RWPE2 (cell line): ENCODE results near the gene NEDD4L.

Experiments
- ATAC-seq: fragments of 200-7000 bp; cut with Tn5 transposase; 3 replicates; pipeline ENCODE4 v1.9.1; 2021; ENCODE audit warnings: low read depth
- DNase-seq: peaks from one replicate; pipeline ENCODE4 v3.0.0-alpha.2; 2020; ENCODE audit warnings: low spot score
- H3K27ac ChIP-seq: fragments of 450-650 bp; 2 replicates; pipeline ENCODE4 v1.5.1; 2017; ENCODE audit warnings: mild to moderate bottlenecking; ENCODE audit not compliant: poor library complexity, severe bottlenecking
- H3K27me3 ChIP-seq: fragments of 250-450 bp; sonication (Bioruptor Pico); 2 replicates; pipeline ENCODE4 v1.5.1; 2021; ENCODE audit warnings: mild to moderate bottlenecking, moderate library complexity; ENCODE audit not compliant: insufficient read depth, poor library complexity, severe bottlenecking
- H3K36me3 ChIP-seq: fragments of 250-450 bp; sonication (Bioruptor Pico); 2 replicates; pipeline ENCODE4 v1.5.1; 2020; ENCODE audit warnings: low read depth, mild to moderate bottlenecking, moderate library complexity
- H3K4me1 ChIP-seq: fragments of 250-450 bp; sonication (Bioruptor Pico); 2 replicates; pipeline ENCODE4 v1.5.1; 2021; ENCODE audit warnings: mild to moderate bottlenecking, moderate library complexity; ENCODE audit not compliant: insufficient read depth, poor library complexity, severe bottlenecking
- H3K4me3 ChIP-seq: fragments of 250-450 bp; sonication (Bioruptor Pico); 2 replicates; pipeline ENCODE4 v1.5.1; 2021; ENCODE audit warnings: mild to moderate bottlenecking, moderate library complexity; ENCODE audit not compliant: severe bottlenecking
- H3K9me3 ChIP-seq: fragments of 250-450 bp; sonication (Bioruptor Pico); 2 replicates; pipeline ENCODE4 v1.5.1; 2021; ENCODE audit warnings: mild to moderate bottlenecking, moderate library complexity; ENCODE audit not compliant: severe bottlenecking
- CTCF ChIP-seq: fragments of 450-650 bp; IDR thresholded peaks from one replicate; pipeline ENCODE4 v1.5.1; 2017; ENCODE audit warnings: mild to moderate bottlenecking, moderate library complexity; ENCODE audit not compliant: poor library complexity, severe bottlenecking

The NEDD4L gene

GRCh38 chr18:58408665-58409064, 364.6 kb downstream of the NEDD4L start:
- TF ChIP-seq CTCF: no peak

GRCh38 chr18:58409802-58410445, 365.9 kb downstream of the NEDD4L start:
- Histone ChIP-seq H3K27me3 (no peaks in the 10 kb centered on the region), H3K4me3 (no peak overlapping the region), H3K36me3 (no peaks in the 10 kb centered on the region), H3K4me1 (no peaks in the 10 kb centered on the region), H3K9me3 (no peaks in the 10 kb centered on the region), H3K27ac (no peak overlapping the region)
- no peak for DNase-seq
- TF ChIP-seq CTCF: no peak
- ATAC-seq: no peak

More at GRCh38 chr18:58408665-58409064, 364.6 kb downstream of the NEDD4L start:
- DNase-seq (no peak), ATAC-seq (no peak)
- no peak overlapping the region for H3K4me3 ChIP-seq
- no peaks in the 10 kb centered on the region for H3K27me3 ChIP-seq
- no peaks in the 10 kb centered on the region for H3K36me3 ChIP-seq
- H3K27ac ChIP-seq: no peak overlapping the region
- no peaks in the 10 kb centered on the region for H3K4me1 ChIP-seq
- H3K9me3 ChIP-seq: no peaks in the 10 kb centered on the region

GRCh38 chr18:58411323-58411722, 367.3 kb downstream of the NEDD4L start:
- Histone ChIP-seq H3K4me1 (peaks cover 4% of the 10 kb centered on the region), H3K4me3 (no peak overlapping the region), H3K27me3 (no peaks in the 10 kb centered on the region), H3K27ac (no peak overlapping the region), H3K9me3 (no peaks in the 10 kb centered on the region), H3K36me3 (no peaks in the 10 kb centered on the region)
- no peak for ATAC-seq
- DNase-seq: no peak
- TF ChIP-seq CTCF: no peak

DNA sequence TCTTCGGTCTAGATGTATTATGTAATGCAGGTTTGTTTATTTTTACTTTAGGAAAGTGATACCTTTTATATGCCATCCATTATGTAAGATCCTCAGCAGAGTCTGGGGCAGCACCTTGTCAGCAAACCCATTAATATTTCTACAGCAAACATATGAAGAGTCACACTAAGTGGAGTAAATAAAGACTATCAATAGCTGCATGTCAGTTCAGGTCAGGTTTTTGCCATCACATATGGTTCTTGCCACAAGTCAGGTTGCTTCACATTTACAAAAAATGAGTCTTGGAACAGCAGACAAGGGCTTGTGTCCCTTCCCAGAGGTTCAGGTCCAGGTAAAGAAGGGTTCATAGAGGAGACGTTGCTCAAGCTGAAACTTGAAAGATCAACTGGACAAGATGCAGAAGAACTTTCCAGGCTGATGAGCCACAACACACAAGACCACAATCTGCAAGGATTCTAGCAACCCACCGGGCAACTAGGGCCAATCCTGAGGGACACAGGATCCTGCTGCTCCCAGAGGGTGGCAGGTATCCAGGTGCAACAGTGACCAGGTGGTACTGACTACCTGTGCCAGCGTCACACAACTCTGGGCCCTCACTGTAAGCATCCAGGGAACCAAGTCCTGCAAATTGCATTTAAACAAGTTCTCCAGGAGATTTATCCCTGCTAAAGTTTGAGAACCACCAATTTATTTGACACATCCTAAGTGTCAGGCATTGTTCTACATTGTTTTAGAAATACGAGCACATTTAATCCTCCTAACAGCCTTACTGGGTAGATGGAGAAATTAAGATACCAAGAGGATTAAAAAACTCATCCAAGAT, 369.0 kb downstream of the NEDD4L start:
- Histone ChIP-seq H3K27ac (no peak overlapping the region), H3K27me3 (no peaks in the 10 kb centered on the region), H3K36me3 (no peaks in the 10 kb centered on the region), H3K4me1 (peaks cover 20% of the 10 kb centered on the region), H3K4me3 (no peak overlapping the region), H3K9me3 (no peaks in the 10 kb centered on the region)
- no peak for ATAC-seq
- no peak for TF ChIP-seq CTCF
- no peak for DNase-seq
